Measurements from ENCODE around the gene ZFP28.

Gene ZFP28

DNA sequence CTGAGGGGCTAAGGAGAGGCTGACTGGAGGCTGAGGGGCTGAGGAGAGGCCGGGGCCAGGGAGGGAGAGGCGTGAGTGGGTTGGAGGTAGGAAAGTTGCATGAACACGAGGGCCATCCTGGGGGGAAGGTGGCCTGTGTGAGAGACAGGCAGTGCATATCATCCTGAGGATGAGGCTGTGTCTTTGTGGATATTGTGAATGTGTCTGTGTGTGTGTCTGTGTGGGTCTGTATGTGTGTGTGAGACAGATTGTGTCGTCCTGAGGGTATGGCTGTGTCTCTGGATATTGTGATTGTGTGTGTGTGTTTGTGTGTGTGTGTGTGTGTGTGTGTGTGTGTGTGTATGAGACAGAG, 56.8 kb downstream of the ZFP28 start:
- DNase-seq (ENCODE audit: low read depth in 2 of 2) = no peak

DNA sequence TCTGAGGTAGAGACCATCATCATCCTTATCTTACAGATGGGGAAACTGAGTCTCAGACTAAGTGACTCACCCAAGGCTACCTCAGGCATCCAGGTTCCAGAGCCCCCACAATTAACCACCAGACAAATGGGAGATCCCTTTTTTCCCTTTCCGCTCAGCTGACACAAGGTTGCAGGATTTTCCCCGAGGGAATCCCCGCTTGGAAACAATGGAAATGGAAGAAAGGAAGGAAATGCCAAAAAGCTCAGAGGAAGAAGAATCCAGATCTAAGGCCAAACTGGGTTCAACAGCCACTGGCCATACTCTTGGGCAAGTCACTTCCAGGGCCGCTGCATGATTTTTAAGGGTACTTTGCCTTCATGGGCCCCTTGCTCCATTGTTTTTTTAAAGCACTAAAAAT, 57.9 kb downstream of the ZFP28 start:
- no peak for DNase-seq (ENCODE audit: low read depth in 2 of 2)

GRCh38 chr19:56597696-56598095, 58.9 kb downstream of the ZFP28 start:
- DNase-seq (ENCODE audit: low read depth in 2 of 2) = no peak

- DNase-seq (ENCODE audit: low read depth in 2 of 2) = no peak
Measured at GRCh38 chr19:56601375-56601774, 62.6 kb downstream of the ZFP28 start.

GRCh38 chr19:56603829-56604228, 65.1 kb downstream of the ZFP28 start:
- DNase-seq (ENCODE audit: low read depth in 2 of 2) = no peak

Measured in activated CD4-positive, alpha-beta T cell treated with anti-CD3 and anti-CD28 coated beads for 24 hours (primary cell).